K562 (cell line): Measurements from ENCODE around the gene SEPTIN2. TPM values are rescaled to one million over a fixed set of nuclear protein-coding genes. Genes with fewer than 3 reads are reported as not detected.
A peak's percentile ranks its signal among the peaks of the same experiment; 100 is the strongest.

Experiments used
- ATAC-seq: fragments of 200-7000 bp; cut with Tn5 transposase; 3 replicates; pipeline ENCODE4 v1.9.1; 2020; ENCODE audit warnings: moderate library complexity
- BruUV-seq: library from RNA; stranded (reverse); fragments of 400-500 nt; replicated peaks from 2 replicates; lab custom pipeline; 2021; lab: Mats Ljungman, UMichigan
- CTCF ChIA-PET: fragments of 300-600 bp; formaldehyde crosslinking; extraction: SDS; loops from one replicate; lab custom pipeline; 2021; ENCODE audit warnings: low intra/inter-chr PET ratio; lab: Yijun Ruan, JAX
- POLR2A ChIA-PET: fragments of 300-600, 350-650 bp; sonication (Branson Sonifier 250); formaldehyde crosslinking; extraction: SDS; loops from one replicate; lab custom pipeline; 2021; ENCODE audit warnings: antibody characterized with exemption, inconsistent platforms; lab: Yijun Ruan, JAX
- DNase-seq, 4 experiments: peaks; one replicate each; pipeline versions ENCODE4 v3.0.0 to v3.0.0-alpha.2; 2011 to 2018; ENCODE audit warnings: low spot score in 3 of 4, mixed read lengths in 3 of 4; ENCODE audit errors: extremely low read depth in 1 of 4
- FAIRE-seq: peaks from 2 replicates; lab custom pipeline; 2011; peaks lifted over from hg19 to GRCh38; lab: Jason Lieb, UNC
- H2AFZ ChIP-seq: 2 replicates; pipeline ENCODE4 v1.6.0; 2011; ENCODE audit warnings: low read depth, low read length, control low read depth, inconsistent platforms
- H3K27ac ChIP-seq: fragments of 200-600 bp; 3 replicates; pipeline ENCODE4 v1.8.0; 2011; ENCODE audit warnings: low read depth, mild to moderate bottlenecking, control low read depth, inconsistent platforms, low read length, moderate library complexity, mixed read lengths; ENCODE audit errors: extremely low read depth
- H3K27me3 ChIP-seq, 2 experiments: fragments of 300-600 bp in 1 of 2; 2 replicates in 1 of 2; 3 replicates in 1 of 2; pipeline versions ENCODE4 v1.6.0 to v1.8.0; 2011; ENCODE audit warnings: inconsistent platforms in 2 of 2, low read length in 2 of 2, mild to moderate bottlenecking in 1 of 2, mixed read lengths in 1 of 2, moderate library complexity in 1 of 2; ENCODE audit not compliant: control insufficient read depth in 2 of 2, insufficient read depth in 2 of 2
- H3K36me3 ChIP-seq: fragments of 300-600 bp; 3 replicates; pipeline ENCODE4 v1.8.0; 2011; ENCODE audit warnings: mild to moderate bottlenecking, low read length, inconsistent platforms; ENCODE audit not compliant: control insufficient read depth, insufficient read depth
- H3K4me1 ChIP-seq, 2 experiments: fragments of 200-600 bp in 1 of 2; replicated peaks in 1 of 2; 2 replicates in 1 of 2; 3 replicates in 1 of 2; pipeline versions ENCODE4 v1.5.1 to v1.8.0; 2011; ENCODE audit warnings: inconsistent platforms in 2 of 2, low read length in 2 of 2, mild to moderate bottlenecking in 1 of 2, mixed read lengths in 1 of 2, moderate library complexity in 1 of 2; ENCODE audit not compliant: control insufficient read depth in 2 of 2, insufficient read depth in 2 of 2
- H3K4me2 ChIP-seq: 2 replicates; pipeline ENCODE4 v1.6.1; 2011; ENCODE audit warnings: low read length, control low read depth, inconsistent platforms, mixed read lengths; ENCODE audit not compliant: insufficient read depth
- H3K4me3 ChIP-seq: fragments of 200-600 bp; sonication (generic), shearing (Covaris generic); 2 replicates; pipeline ENCODE4 v1.5.1; 2016; ENCODE audit warnings: control low read depth, inconsistent platforms
- H3K79me2 ChIP-seq: fragments of 200-600 bp; 3 replicates; pipeline ENCODE4 v1.8.0; 2011; ENCODE audit warnings: low read length, inconsistent platforms; ENCODE audit not compliant: control insufficient read depth, insufficient read depth
- H3K9ac ChIP-seq, 2 experiments: 2 replicates each; pipeline versions ENCODE4 v1.6.0 to v1.6.1; 2011; ENCODE audit warnings: low read depth in 2 of 2, low read length in 2 of 2, control low read depth in 1 of 2, inconsistent platforms in 1 of 2, mild to moderate bottlenecking in 1 of 2, mixed read lengths in 1 of 2; ENCODE audit not compliant: insufficient read depth in 1 of 2
- H3K9me1 ChIP-seq: one replicate; pipeline ENCODE4 v1.6.0; 2011; ENCODE audit warnings: inconsistent platforms, mild to moderate bottlenecking, low read length, moderate library complexity; ENCODE audit not compliant: control insufficient read depth, insufficient read depth
- H3K9me3 ChIP-seq: replicated peaks from 2 replicates; pipeline ENCODE4 v1.5.1; 2011; ENCODE audit warnings: low read depth, low read length, inconsistent platforms; ENCODE audit not compliant: control insufficient read depth, insufficient read depth
- H4K20me1 ChIP-seq: replicated peaks from 2 replicates; pipeline ENCODE4 v1.6.1; 2011; ENCODE audit warnings: low read length, inconsistent platforms, mixed read lengths; ENCODE audit not compliant: control insufficient read depth, insufficient read depth
- CEBPB ChIP-seq: fragments of 450-650 bp; IDR thresholded peaks from 2 replicates; pipeline ENCODE4 v1.6.1; 2016; ENCODE audit warnings: missing genetic modification characterization, missing compliant biosample characterization
- CSDE1 ChIP-seq, 2 experiments: fragments of 450-650 bp; IDR thresholded peaks; 2 replicates each; pipeline ENCODE4 v1.6.1; 2016; ENCODE audit warnings: mild to moderate bottlenecking in 1 of 2
- E2F5 ChIP-seq: sonication (generic); formaldehyde crosslinking; IDR thresholded peaks from 2 replicates; pipeline ENCODE4 v1.8.0; 2022; ENCODE audit warnings: mild to moderate bottlenecking, missing genetic modification reagents
- L3MBTL2 ChIP-seq: fragments of 450-650 bp; IDR thresholded peaks from 2 replicates; pipeline ENCODE4 v1.6.1; 2016; ENCODE audit warnings: mild to moderate bottlenecking, moderate library complexity
- MEF2D ChIP-seq: conservative IDR thresholded peaks from 2 replicates; pipeline ENCODE4 v1.6.1; 2016; ENCODE audit warnings: low read depth, missing genetic modification characterization, missing compliant biosample characterization
- MTA3 ChIP-seq: fragments of 450-650 bp; formaldehyde crosslinking; IDR thresholded peaks from 2 replicates; pipeline ENCODE4 v1.6.1; 2017; ENCODE audit warnings: mild to moderate bottlenecking, borderline replicate concordance
- NCOA1 ChIP-seq: fragments of 450-650 bp; IDR thresholded peaks from 2 replicates; pipeline ENCODE4 v1.6.1; 2016; ENCODE audit warnings: low read depth
- NR2C1 ChIP-seq, 2 experiments: fragments of 450-650 bp; IDR thresholded peaks; 2 replicates each; pipeline ENCODE4 v1.6.1; 2017; ENCODE audit warnings: mild to moderate bottlenecking in 2 of 2, antibody characterized with exemption in 1 of 2, inconsistent platforms in 1 of 2, missing compliant biosample characterization in 1 of 2, missing genetic modification characterization in 1 of 2
- SREBF2 ChIP-seq: sonication (generic); formaldehyde crosslinking; IDR thresholded peaks from 2 replicates; pipeline ENCODE4 v1.4.0; 2020; ENCODE audit warnings: mild to moderate bottlenecking, missing genetic modification reagents
- USF1 ChIP-seq: sonication (generic); formaldehyde crosslinking; IDR thresholded peaks from 2 replicates; pipeline ENCODE4 v1.9.0; 2022; ENCODE audit warnings: mild to moderate bottlenecking, missing genetic modification reagents
- ZNF445 ChIP-seq: fragments of 250-450 bp; sonication (Bioruptor Pico); IDR thresholded peaks from 2 replicates; pipeline ENCODE4 v1.4.0; 2020; ENCODE audit warnings: low read depth, mild to moderate bottlenecking, moderate library complexity
- ZNF592 ChIP-seq: fragments of 450-650 bp; IDR thresholded peaks from 2 replicates; pipeline ENCODE4 v1.6.1; 2017; ENCODE audit warnings: antibody characterized with exemption, mild to moderate bottlenecking
- WGBS: fragments of 100-300 bp; shearing (Covaris generic); methylation state at CpG from one replicate; pipeline ENCODE4 v1.1.6; 2016; ENCODE audit warnings: low coverage, mixed read lengths; ENCODE audit not compliant: insufficient coverage; ENCODE audit errors: missing lambda C conversion rate; 5-methylcytosine and 5-hydroxymethylcytosine counted together
- in situ Hi-C: fragments of 300-500 bp; cut with MboI; formaldehyde crosslinking; loops from 4 replicates; pipeline ENCODE4 v1.15.0; 2018; ENCODE audit warnings: inconsistent platforms, mixed read lengths
- intact Hi-C: fragments of 100-400 bp; cut with micrococcal nuclease; formaldehyde crosslinking; loops from 2 replicates; pipeline ENCODE4 v1.14.2; 2022
- polyA plus RNA-seq, 8 experiments: library from polyadenylated mRNA; depleted of rRNA in 4 of 8; stranded (reverse) in 5 of 8; unstranded in 3 of 8; fragments of >200 nt; fragmentation: Nextera tagmentation in 2 of 8; fragmentation: Illumina TruSeq in 1 of 8; extraction: Ambion mirVana in 2 of 8; extraction: Trizol in 1 of 8; gene quantifications; 2 replicates each; pipeline versions ENCODE4 v1.2.1 to v1.2.3, GENCODE V29; 2011 to 2014; ENCODE audit warnings: inconsistent platforms in 1 of 8, missing spikeins in 1 of 8
- total RNA-seq, 7 experiments: library from RNA; depleted of rRNA in 6 of 7; stranded (reverse); fragments of >200 nt in 6 of 7; fragmentation: Illumina TruSeq in 2 of 7; extraction: Trizol in 2 of 7; gene quantifications; 2 replicates each; pipeline versions ENCODE4 v1.2.1 to v1.2.3, GENCODE V29; 2011 to 2021; ENCODE audit warnings: low replicate concordance in 1 of 7
- TF ChIP-seq, protein P1 (sequence below): sonication (generic); formaldehyde crosslinking; IDR thresholded peaks from 2 replicates; pipeline ENCODE4 v1.8.0; 2022; ENCODE audit warnings: mild to moderate bottlenecking, missing genetic modification reagents

SEPTIN2 gene
- total and polyA plus RNA-seq, 9 of the 15 experiments (the other 6 are each of a cell fraction or from before 2014, with no cell fraction given) = 121 to 367 (median 166) TPM

GRCh38 chr2:241279828-241280227 lies 35.9 kb upstream of the SEPTIN2 start:
- Histone ChIP-seq H3K4me3 (no peak overlapping the region), H3K79me2 (peaks cover 94% of the 10 kb centered on the region), H3K4me1 (peaks cover 4 to 24% of the 10 kb centered on the region in 2 experiments; a peak in 3 of 5 replicates), H3K9me1 (no peaks in the 10 kb centered on the region), H3K27ac (peak overlapping the region; percentile 53; the same call in 2 of the 3 replicates), H3K36me3 (0 out of 3 replicates have a peak, but pooled peaks cover 5% of the 10 kb centered on the region), H4K20me1 (peaks cover 4% of the 10 kb centered on the region; the same call in 1 of the 2 replicates), H2AFZ (peak overlapping the region; percentile 44; the same call in 1 of the 2 replicates), H3K4me2 (peak overlapping the region; percentile 59; the same call in 1 of the 2 replicates), H3K9me3 (no peaks in the 10 kb centered on the region), H3K27me3 (no peaks in the 10 kb centered on the region), H3K9ac (peak overlapping the region; percentile 41 to 69; a peak in 3 of 4 replicates)
- intact Hi-C loops (loop anchor here (5.0 kb wide), 1 partner anchor 37 kb away; the partner anchor contains the start of genes HDLBP and SEPTIN2), in situ Hi-C loops (no loop called here)
- 56% methylated on average over 3 of the region's 3 CpGs for WGBS
- ChIA-PET CTCF (no interaction called here), POLR2A (interaction anchor here (1.5 kb wide), 1 partner anchor 10 kb away, joined by 5 read pairs; no protein-coding TSS in a partner anchor)
- ATAC-seq (peak; percentile 65), FAIRE-seq (no peak), DNase-seq (no peak)
- BruUV-seq = no TSS peak
- TF ChIP-seq CSDE1 (IDR thresholded peaks at IDR 0.05) = no peak
- TF ChIP-seq, protein P1, sequence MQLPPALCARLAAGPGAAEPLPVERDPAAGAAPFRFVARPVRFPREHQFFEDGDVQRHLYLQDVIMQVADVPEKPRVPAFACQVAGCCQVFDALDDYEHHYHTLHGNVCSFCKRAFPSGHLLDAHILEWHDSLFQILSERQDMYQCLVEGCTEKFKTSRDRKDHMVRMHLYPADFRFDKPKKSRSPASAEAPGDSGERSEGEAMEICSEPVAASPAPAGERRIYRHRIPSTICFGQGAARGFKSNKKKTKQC (CRISPR knock-in tag) = no peak
- TF ChIP-seq NCOA1 = no peak
- 0 out of 2 replicates have a peak, but pooled peaks have one; percentile 36 for TF ChIP-seq L3MBTL2
- TF ChIP-seq NR2C1 (IDR thresholded peaks at IDR 0.05) = no peak
- 0 out of 2 replicates have a peak, but pooled peaks have one; percentile 5 for TF ChIP-seq NR2C1 (tag; IDR thresholded peaks at IDR 0.05)
- TF ChIP-seq USF1 (CRISPR knock-in tag) = no peak
- TF ChIP-seq ZNF445 (CRISPR knock-in tag) = no peak
- TF ChIP-seq E2F5 (CRISPR knock-in tag) = no peak
- TF ChIP-seq MEF2D = no peak
- TF ChIP-seq MTA3 = 0 out of 2 replicates have a peak, but pooled peaks have one; percentile 9
- TF ChIP-seq CEBPB = peak; percentile 21; the same call in 1 of the 2 replicates
- TF ChIP-seq SREBF2 (CRISPR knock-in tag) = no peak
- 0 out of 2 replicates have a peak, but pooled peaks have one; percentile 41 for TF ChIP-seq ZNF592
